ENCODE data around the gene PXDN. TPM values are rescaled to one million over a fixed set of nuclear protein-coding genes. Genes with fewer than 3 reads are reported as not detected.
"Not testable (repeated sequence)": the region's sequence is repeated elsewhere in the genome, so short reads cannot be mapped to it uniquely, and the experiment has no call there.

The PXDN gene
- total RNA-seq, 1 donor from 2014 or later: 1.1 TPM

DNA sequence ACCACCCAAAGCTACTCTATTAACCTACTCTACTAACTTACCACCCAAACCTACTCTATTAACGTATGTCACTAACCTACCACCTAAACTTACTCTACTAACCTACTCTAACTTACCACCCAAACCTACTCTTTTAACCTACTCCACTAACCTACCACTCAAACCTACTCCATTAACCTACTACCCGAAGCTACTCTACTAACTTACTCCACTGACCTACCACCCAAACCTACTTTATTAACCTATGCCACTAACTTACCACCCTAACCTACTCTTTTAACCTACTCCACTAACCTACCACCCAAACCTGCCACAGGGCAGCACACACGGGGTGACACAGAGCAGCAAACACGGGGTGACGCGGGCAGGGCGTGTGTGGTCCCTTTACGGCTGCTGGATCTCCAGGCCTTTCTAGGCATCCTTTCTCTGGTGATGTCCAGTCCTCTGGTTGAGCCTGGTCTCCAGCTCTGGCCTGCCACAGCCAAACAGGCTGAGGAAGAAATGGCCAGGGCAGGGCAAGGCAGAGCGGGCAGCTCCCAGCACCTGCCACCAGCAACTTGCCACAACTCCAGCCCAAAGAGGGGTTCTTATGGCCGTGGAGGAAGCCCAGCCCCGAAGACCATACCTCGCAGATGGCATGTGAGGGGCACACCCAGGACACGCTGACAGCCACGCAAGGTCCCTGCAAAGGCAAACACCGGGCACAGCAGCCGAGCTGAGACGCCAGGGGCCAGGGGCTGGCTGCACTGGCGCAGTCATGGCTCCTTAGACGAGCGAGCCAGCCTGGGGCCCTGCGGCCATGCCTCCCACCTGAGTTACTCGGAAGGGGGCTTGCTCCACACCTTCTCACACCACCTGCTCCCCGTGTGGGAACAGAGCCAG lies 25.7 kb downstream of the PXDN start:
- Mint-ChIP-seq H3K27ac (no peak overlapping the region), H3K4me1 (no peaks in the 10 kb centered on the region), H3K4me3 (no peak overlapping the region), H3K9me3 (no peaks in the 10 kb centered on the region), H3K36me3 (ENCODE audit: low read depth) (no peaks in the 10 kb centered on the region), H3K27me3 (no peaks in the 10 kb centered on the region)
- intact Hi-C loops (cut with micrococcal nuclease): no loop called here
- DNase-seq: no peak

DNA sequence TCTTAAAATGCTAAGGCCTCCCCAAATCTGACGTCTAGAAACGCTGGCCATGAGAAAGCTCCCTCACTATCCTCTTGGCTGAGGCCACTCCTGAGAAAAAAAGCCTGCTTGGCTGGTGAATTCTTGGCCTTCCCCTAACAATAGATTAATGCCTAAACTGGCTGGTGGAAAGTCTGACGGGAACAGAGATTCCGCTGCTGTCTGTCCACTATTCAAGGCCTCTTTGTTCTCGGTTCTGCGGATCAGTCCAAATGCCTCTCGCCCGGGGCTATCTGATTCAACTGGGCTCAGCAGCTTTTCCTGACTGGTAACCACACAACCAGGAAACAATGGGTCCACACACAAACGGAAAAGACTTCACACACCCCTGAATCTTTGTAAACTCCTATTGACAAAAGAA lies 27.2 kb downstream of the PXDN start:
- Mint-ChIP-seq H3K27me3 (no peaks in the 10 kb centered on the region), H3K36me3 (ENCODE audit: low read depth) (no peaks in the 10 kb centered on the region), H3K27ac (no peak overlapping the region), H3K4me1 (no peaks in the 10 kb centered on the region), H3K4me3 (no peak overlapping the region), H3K9me3 (no peaks in the 10 kb centered on the region)
- intact Hi-C loops (cut with micrococcal nuclease): no loop called here
- no peak for DNase-seq

DNA sequence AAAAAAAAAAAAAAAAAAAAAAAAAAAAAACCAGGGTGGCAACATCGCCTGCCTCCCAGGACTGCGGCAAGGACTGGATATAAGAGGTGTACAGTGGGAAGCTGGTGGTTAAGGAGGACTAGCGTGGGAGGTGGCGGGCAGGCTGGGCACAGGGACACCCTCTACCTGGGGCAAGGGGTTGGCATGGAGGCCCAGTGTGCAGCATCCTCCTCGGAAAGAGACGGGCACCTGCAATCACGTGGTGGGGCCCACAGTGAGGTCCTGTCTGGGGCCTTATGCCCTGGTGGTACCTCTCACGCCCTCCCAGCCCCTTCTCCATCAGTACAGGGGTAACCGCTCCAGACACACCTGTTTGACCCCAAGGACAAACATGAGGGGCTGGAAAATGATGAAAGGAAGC lies 27.9 kb downstream of the PXDN start:
- no peaks in the 10 kb centered on the region for H3K27me3 Mint-ChIP-seq
- no peak for DNase-seq
- H3K4me3 Mint-ChIP-seq: no peak overlapping the region
- no peak overlapping the region for H3K27ac Mint-ChIP-seq
- H3K4me1 Mint-ChIP-seq: no peaks in the 10 kb centered on the region
- H3K9me3 Mint-ChIP-seq: no peaks in the 10 kb centered on the region
- intact Hi-C loops (cut with micrococcal nuclease): no loop called here
- H3K36me3 Mint-ChIP-seq (ENCODE audit: low read depth): no peaks in the 10 kb centered on the region

DNA sequence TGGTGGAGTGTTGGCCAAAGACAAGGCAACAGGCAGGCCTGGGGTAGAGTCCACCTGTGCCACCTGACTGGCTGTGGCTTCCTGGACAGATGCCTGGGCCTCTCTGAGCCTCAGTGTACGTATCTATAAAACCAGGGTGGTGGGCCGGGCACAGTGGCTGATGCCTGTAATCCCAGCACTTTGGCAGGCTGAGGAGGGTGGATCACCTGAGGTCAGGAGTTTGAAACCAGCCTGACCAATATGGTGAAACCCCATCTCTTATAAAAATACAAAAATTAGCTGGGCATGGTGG lies 28.4 kb downstream of the PXDN start:
- H3K9me3 Mint-ChIP-seq; DNase-seq; H3K4me3 Mint-ChIP-seq; intact Hi-C loops (cut with micrococcal nuclease); H3K27ac Mint-ChIP-seq; H3K4me1 Mint-ChIP-seq; H3K27me3 Mint-ChIP-seq; H3K36me3 Mint-ChIP-seq (ENCODE audit: low read depth): not testable (repeated sequence)

DNA sequence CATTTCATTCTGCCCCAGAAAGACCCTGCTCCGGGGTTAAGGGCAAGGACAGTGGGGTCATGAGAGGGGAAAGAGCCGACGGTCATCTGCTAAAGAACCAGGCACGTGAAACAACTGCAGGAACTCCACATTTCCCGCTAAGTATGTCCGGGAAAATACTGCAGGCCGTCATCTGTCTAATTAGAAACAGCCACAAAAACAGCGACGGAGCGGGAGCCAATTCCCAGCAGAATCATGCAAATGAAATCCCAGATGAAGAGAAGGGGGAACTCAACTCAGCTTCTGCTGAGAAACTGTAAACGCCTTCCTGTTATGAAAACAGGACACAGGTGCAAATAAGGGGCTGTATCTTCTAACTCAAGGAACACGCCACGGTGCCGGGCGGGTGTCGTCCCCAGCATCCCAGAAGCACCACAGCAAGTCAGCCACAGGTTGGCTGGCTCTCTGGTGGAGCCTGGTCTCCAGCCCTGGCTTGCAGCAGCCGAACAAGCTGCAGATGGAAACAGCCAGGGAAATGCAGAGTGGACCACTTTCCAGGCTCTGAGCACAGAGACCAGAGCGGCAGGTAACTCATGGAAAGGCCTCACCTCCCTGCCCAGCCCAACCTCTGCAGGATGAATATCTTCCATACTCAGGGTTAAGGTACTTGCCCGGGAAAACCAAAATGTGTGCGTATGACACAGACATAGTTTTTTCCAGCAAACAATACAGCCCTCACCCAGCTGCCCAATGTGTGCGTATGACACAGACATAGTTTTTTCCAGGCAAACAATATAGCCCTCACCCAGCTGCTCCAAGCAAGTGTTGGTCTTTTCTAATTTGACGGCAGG lies 28.9 kb downstream of the PXDN start:
- Mint-ChIP-seq H3K4me1 (no peaks in the 10 kb centered on the region), H3K27me3 (no peaks in the 10 kb centered on the region), H3K27ac (no peak overlapping the region), H3K9me3 (no peaks in the 10 kb centered on the region), H3K36me3 (ENCODE audit: low read depth) (no peaks in the 10 kb centered on the region), H3K4me3 (no peak overlapping the region)
- intact Hi-C loops (cut with micrococcal nuclease): no loop called here
- DNase-seq: no peak

DNA sequence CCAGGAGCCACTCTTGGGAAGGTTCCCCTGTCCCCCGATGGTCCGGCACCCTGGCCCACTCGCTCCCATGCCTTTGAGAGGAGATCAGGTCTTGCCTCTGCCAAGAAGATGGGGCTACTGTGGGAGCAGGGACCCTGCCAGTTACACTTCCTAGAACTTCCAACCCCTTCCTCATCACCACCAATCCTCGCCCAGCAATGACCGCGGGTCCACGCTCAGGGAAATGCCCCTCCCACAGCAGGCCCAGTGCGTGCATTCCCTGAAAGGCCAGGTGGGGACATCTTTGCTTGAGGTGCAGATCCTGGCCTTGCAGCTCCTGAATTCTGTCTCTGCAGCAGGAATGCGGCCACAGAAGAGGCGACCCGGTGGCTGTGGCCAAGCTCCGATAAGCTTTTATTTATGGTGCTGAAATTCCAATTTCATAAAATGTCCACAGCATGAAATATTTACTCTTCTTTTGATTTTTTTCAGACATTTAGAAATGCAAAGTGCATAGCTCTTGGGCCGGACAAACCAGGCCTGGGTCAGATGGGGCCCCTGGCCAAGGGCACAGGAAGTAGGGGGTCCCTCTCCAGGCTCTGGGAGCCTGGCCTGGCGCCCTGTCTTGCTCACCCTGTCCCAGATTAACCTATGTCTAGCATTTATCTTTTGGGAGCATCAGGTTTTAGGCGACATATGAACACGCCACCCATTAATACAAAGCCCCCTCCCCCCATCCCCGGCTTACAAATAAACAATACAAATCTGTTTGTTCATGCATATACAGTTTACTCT lies 29.8 kb downstream of the PXDN start:
- no peak overlapping the region for H3K4me3 Mint-ChIP-seq
- intact Hi-C loops (cut with micrococcal nuclease): no loop called here
- DNase-seq: no peak

DNA sequence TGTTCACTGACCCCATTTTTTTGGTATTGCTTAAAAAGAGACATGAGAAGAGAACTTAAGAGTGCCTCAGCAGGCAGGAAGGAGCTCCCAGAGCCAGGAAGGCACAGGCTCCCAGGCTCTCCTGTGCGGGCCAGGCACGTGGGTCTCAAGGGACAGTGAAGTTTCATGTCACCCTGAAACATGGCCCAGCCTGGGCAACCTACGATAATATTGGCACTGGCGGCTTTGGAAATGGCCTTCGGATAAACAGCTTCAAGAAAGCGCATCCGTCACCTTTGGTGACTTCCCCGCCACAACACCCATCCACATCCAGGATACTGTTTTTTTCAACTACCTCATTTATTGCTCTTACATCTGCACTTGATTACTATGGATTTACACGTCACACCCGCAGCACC lies 30.5 kb downstream of the PXDN start:
- Mint-ChIP-seq H3K9me3 (no peaks in the 10 kb centered on the region), H3K36me3 (ENCODE audit: low read depth) (no peaks in the 10 kb centered on the region), H3K27me3 (no peaks in the 10 kb centered on the region), H3K4me1 (no peaks in the 10 kb centered on the region), H3K27ac (no peak overlapping the region), H3K4me3 (no peak overlapping the region)
- intact Hi-C loops (cut with micrococcal nuclease): no loop called here
- no peak for DNase-seq

More for the DNA sequence above, 29.8 kb downstream of the PXDN start:
- H3K9me3 Mint-ChIP-seq: no peaks in the 10 kb centered on the region
- no peaks in the 10 kb centered on the region for H3K27me3 Mint-ChIP-seq
- H3K4me1 Mint-ChIP-seq: no peaks in the 10 kb centered on the region
- no peaks in the 10 kb centered on the region for H3K36me3 Mint-ChIP-seq (ENCODE audit: low read depth)
- H3K27ac Mint-ChIP-seq: no peak overlapping the region

DNA sequence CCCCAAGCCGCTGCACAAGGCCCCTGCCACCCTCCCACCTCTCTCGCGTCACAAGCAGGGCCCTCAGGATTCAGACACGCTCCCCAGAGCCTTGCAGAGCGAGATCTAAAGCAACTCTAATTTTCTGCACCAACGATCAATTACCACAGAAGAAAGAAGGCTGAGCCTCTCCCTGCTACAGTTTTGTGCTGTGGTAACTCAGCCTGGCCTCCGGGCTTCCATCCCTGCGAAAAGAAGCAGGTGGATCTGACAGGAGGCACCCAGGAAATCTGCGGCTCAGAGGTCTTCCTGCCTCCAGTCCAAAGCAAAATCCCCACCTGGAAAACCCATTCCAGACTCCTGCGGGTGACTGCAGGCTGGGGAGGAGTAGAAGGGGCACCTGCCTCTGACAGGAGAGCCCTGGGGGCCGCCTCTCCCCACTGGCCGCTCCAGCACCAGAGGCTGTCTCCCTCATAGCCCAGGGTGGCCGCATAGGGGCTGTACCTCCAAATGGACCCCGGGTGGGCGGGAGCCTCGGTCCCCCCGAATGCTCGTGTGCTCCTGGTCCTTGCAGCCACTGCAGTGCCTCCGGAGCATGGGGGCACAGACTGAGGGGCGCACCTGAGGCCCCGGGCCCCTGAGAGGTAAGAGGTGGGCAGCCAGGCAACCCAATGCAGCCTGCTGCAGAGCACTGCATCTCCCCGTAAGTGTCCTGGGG lies 31.0 kb downstream of the PXDN start:
- H3K4me1 Mint-ChIP-seq: no peaks in the 10 kb centered on the region

DNA sequence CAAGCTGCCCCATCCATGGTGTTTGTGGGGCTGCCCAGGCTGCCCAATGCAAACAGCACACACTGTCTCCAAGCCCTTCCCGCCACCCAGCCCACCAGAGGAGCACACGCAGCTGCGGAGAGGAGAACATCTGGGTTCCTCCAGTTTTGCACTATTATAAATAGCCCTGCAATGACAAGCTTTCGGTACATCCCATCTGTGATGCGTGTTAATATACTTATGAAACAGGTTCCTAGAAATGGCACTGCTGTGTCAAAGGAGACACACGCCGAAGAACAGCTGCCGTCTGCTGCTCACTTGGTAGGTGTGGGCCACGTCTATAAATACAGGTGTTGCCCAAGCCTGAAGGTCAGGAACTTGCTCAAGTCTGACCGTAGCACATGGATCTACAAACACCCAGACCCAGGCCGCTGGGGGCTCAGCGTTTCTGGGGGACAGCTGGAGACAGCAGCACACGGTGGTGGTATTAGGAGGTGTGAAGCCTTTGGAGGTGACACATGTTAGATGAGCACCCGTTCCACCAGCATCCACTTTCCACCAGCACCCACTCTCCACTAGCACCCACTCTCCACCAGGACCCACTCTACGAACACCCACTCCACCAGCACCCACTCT lies 34.3 kb downstream of the PXDN start:
- no peak overlapping the region for H3K4me3 Mint-ChIP-seq
- H3K9me3 Mint-ChIP-seq: no peaks in the 10 kb centered on the region
- H3K27me3 Mint-ChIP-seq: no peaks in the 10 kb centered on the region
- DNase-seq: no peak
- H3K27ac Mint-ChIP-seq: no peak overlapping the region
- H3K36me3 Mint-ChIP-seq (ENCODE audit: low read depth): no peaks in the 10 kb centered on the region
- H3K4me1 Mint-ChIP-seq: no peaks in the 10 kb centered on the region
- intact Hi-C loops (cut with micrococcal nuclease): no loop called here

More for the DNA sequence above, 31.0 kb downstream of the PXDN start:
- Mint-ChIP-seq H3K9me3 (no peaks in the 10 kb centered on the region), H3K27ac (no peak overlapping the region), H3K4me3 (no peak overlapping the region), H3K36me3 (ENCODE audit: low read depth) (no peaks in the 10 kb centered on the region), H3K27me3 (no peaks in the 10 kb centered on the region)
- intact Hi-C loops (cut with micrococcal nuclease): no loop called here
- no peak for DNase-seq

DNA sequence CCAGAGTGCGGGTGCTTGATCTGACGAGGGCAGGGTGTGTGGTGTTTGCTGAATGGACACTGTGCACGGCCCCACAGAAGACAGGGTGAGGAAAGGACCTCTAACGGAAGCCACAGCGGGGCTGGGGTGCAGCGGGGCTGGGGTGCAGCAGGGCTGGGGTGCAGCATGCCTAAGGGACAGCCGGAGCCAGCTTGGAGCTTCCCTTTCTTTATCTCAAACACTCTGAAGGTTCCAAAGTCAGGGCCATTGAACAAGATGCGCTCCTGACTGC lies 35.0 kb downstream of the PXDN start:
- Mint-ChIP-seq H3K4me1 (no peaks in the 10 kb centered on the region), H3K9me3 (no peaks in the 10 kb centered on the region), H3K36me3 (ENCODE audit: low read depth) (no peaks in the 10 kb centered on the region), H3K27ac (no peak overlapping the region), H3K4me3 (no peak overlapping the region), H3K27me3 (no peaks in the 10 kb centered on the region)
- no peak for DNase-seq
- intact Hi-C loops (cut with micrococcal nuclease): no loop called here

DNA sequence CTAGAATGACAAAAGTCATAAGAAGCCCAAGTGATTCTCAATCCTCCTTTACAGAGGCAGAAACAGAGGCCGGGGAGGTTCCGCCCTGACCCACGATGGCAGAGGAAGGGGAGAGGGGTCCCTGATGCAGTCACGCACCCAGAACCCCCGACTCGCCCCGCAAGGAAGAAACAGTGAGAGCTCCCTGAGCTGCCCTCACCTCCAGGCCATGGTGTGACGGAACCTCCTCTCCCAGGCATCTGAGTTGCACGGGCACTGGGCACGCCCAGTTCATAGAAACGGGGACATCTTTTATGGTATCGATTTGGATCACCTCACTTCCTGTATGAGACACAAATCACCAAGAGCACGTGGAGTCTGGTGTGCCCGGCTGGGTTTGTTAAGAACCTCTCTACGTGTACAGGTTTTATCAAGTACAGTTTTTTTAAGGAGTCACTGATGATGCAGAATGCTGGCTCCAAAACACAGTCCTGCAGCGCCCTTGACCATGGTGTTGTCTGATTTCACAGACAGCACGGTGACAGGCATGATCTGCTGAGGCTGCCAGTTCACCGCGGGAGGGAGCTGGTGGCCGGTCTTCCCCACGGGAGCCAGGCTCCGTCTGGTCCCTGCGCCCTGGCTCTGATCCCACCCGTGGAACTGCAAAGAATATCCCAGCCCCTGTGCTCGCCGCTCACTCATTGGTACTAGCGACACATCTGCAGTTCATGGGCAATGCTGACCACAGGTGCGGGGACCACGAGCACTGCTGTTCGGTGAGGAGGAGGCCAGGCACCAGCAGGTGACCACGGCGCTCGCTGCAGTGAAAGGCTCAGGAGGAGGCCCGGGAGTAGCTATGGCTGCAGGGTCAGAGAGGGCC lies 35.6 kb downstream of the PXDN start:
- Mint-ChIP-seq H3K4me1 (no peaks in the 10 kb centered on the region), H3K27ac (no peak overlapping the region), H3K9me3 (no peaks in the 10 kb centered on the region), H3K4me3 (no peak overlapping the region), H3K27me3 (no peaks in the 10 kb centered on the region), H3K36me3 (ENCODE audit: low read depth) (no peaks in the 10 kb centered on the region)
- intact Hi-C loops (cut with micrococcal nuclease): no loop called here
- no peak for DNase-seq

DNA sequence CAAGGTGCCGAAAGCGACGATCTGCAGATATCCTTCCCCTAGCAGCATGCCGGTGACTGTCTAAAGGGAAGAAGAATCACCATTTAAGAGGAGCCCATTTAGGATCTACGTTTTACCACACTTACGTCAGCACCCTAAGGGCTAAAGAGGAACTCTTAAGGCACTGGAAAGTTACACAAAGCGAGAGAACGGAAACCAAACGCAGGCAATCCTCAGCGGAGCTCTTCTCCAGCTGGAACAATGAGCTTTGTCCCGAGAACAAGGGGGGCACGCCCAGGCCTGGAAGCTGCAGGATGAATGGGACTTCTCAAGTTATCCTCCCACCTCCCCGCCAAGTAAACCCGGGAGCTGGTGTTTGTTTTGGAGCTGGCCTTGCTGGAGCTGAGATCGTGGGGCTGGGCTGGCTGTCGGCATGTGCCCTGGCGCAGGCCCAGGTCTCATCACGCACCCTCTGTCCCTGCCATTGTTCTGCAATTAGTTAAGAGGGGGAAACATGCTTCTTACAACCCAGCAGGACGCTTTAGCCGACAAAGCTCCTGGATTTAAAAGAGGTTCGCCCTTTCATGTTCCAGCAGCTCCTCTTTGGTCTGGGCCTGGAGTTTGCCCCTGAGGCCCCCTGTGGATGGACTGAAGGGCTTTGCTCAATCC lies 36.4 kb downstream of the PXDN start:
- no peaks in the 10 kb centered on the region for H3K9me3 Mint-ChIP-seq
- H3K4me3 Mint-ChIP-seq: no peak overlapping the region
- no peaks in the 10 kb centered on the region for H3K4me1 Mint-ChIP-seq

More for the DNA sequence above, 36.4 kb downstream of the PXDN start:
- no peak for DNase-seq
- Mint-ChIP-seq H3K27me3 (no peaks in the 10 kb centered on the region), H3K36me3 (ENCODE audit: low read depth) (no peaks in the 10 kb centered on the region), H3K27ac (no peak overlapping the region)
- intact Hi-C loops (cut with micrococcal nuclease): no loop called here

Measured in activated CD4-positive, alpha-beta T cell treated with anti-CD3 and anti-CD28 coated beads, Interleukin-2, amount 10 ng/mL, durations not matched to agents 24 days and 14 days (primary cell).